Mesodermal cell (in vitro differentiated cells): ENCODE data around the gene ITPR1.

Source experiments
- H3K27ac ChIP-seq: 2 replicates; pipeline ENCODE4 v1.7.0; 2013; ENCODE audit warnings: mild to moderate bottlenecking, low read depth, low read length, moderate library complexity; ENCODE audit not compliant: severe bottlenecking
- H3K36me3 ChIP-seq: 2 replicates; pipeline ENCODE4 v1.7.1; 2013; ENCODE audit warnings: mild to moderate bottlenecking, low read length, moderate library complexity; ENCODE audit not compliant: control insufficient read depth, insufficient read depth
- H3K4me1 ChIP-seq: one replicate; pipeline ENCODE4 v1.7.1; 2013; ENCODE audit warnings: mild to moderate bottlenecking, low read length; ENCODE audit not compliant: insufficient read depth, control insufficient read depth, poor library complexity, severe bottlenecking
- H3K4me3 ChIP-seq: 2 replicates; pipeline ENCODE4 v1.7.0; 2013; ENCODE audit warnings: low read length, control low read depth, mild to moderate bottlenecking; ENCODE audit not compliant: insufficient read depth, poor library complexity, severe bottlenecking; ENCODE audit errors: extremely low read depth
- H3K9me3 ChIP-seq: 2 replicates; pipeline ENCODE4 v1.7.1; 2013; ENCODE audit warnings: mild to moderate bottlenecking, low read length, moderate library complexity; ENCODE audit not compliant: control insufficient read depth
- WGBS, 2 experiments: methylation state at CpG; one replicate each; pipeline ENCODE4 v1.1.5; 2013; ENCODE audit warnings: missing lambda C conversion rate in 2 of 2; ENCODE audit not compliant: insufficient coverage in 2 of 2; 5-methylcytosine and 5-hydroxymethylcytosine counted together

ITPR1 gene

DNA sequence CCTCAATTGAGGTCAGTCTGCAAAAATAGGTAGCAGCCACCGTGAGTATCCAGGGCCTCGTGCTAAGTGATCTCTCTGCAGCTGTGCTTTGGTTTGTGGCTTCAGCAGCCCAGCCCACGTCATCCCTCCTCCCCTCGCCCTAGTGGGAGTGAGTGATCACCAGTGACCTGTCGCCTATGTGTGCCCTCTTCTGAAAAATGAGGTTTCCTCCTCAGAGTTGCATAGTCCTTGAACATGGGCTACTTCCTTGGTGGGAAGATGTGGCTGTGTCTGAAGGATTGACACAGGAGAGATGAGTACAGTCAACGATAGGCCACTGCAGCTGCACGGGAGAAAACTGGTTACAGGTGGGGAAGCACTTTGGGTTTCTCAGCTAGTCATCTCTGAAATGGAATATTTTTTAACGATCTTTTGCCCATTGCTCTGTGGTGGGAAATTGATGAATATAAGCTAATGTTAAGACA is 341.3 kb downstream of the ITPR1 start:
- no peak overlapping the region for H3K27ac ChIP-seq
- WGBS, 2 experiments: 92 to 95% methylated on average over 2 to 8 of the region's 8 CpGs
- H3K4me1 ChIP-seq: peaks cover 27% of the 10 kb centered on the region
- no peaks in the 10 kb centered on the region for H3K36me3 ChIP-seq
- no peaks in the 10 kb centered on the region for H3K9me3 ChIP-seq
- H3K4me3 ChIP-seq: no peak overlapping the region

DNA sequence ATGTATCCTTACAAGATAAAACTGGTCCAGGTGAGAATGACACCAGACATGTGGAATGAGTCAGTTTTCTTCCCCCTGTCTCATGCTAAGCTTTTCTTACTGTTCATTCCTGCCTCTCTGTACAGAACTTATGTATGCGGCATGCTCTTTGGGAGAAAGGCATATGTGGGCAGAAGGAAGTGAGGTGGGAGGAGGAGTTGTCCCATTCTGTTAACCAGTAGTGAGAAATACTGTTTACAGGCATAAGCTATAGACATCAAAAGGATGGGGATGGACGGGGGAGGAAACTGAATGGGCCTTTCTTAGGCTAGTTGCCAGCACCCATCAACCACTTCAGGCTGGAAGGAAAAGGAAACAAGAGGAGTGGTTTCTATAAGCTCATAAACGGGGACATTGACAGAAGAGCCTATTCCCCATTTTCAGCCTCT is 342.5 kb downstream of the ITPR1 start:
- Histone ChIP-seq H3K4me1 (peaks cover 28% of the 10 kb centered on the region), H3K9me3 (no peaks in the 10 kb centered on the region), H3K36me3 (no peaks in the 10 kb centered on the region), H3K4me3 (no peak overlapping the region), H3K27ac (no peak overlapping the region)
- 75 to 100% methylated on average over 1 of the region's 3 CpGs for WGBS, 2 experiments

DNA sequence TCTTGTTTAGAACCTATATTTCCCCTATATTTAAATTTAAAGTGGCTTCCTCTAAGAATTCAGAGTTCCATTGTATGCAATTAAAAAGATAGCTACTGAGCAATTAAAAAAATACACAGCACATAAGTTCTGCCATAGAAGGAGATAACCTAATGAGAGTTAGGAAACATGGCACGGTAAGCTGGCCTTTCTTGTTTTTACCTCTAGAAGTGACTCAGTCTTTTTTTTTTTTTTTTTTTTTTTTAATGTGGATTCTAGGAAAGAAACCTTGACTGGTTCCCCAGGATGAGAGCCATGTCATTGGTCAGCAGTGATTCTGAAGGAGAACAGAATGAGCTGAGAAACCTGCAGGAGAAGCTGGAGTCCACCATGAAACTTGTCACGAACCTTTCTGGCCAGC is 343.4 kb downstream of the ITPR1 start:
- Histone ChIP-seq H3K27ac (no peak overlapping the region), H3K4me1 (peaks cover 30% of the 10 kb centered on the region), H3K4me3 (no peak overlapping the region), H3K9me3 (no peaks in the 10 kb centered on the region), H3K36me3 (no peaks in the 10 kb centered on the region)
- 100% methylated on average over 1 of the region's 2 CpGs; no CpG with 5 or more reads in 1 of the 2 experiments for WGBS, 2 experiments

DNA sequence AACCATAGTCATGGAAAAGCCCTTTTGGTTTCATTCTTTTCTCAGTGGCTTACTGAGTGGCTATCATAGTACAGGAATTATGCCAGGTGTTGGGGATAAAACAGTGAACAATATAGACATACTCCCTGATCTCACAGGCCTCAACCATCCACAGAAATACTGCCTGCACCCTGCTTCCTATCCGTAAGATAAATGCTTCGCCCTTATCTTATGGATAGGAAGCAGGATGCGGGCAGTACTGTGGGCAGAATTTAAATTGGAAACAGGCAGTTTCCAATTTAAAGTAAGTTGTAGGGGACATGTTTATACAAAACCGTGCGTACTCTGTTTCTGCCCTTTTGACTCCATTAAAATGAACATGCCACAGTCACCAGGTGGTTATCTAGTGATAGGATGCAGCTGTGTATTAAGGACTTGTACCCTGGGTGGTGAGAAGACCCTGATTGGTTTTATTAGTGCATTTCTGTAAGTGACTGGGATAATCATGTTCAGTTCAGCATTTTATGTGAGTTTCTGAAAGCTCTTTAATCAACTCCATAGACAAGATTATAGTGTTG is 344.3 kb downstream of the ITPR1 start:
- Histone ChIP-seq H3K27ac (no peak overlapping the region), H3K4me1 (peaks cover 26% of the 10 kb centered on the region), H3K9me3 (no peaks in the 10 kb centered on the region), H3K4me3 (no peak overlapping the region), H3K36me3 (no peaks in the 10 kb centered on the region)
- 92 to 100% methylated on average over 3 to 5 of the region's 5 CpGs for WGBS, 2 experiments

DNA sequence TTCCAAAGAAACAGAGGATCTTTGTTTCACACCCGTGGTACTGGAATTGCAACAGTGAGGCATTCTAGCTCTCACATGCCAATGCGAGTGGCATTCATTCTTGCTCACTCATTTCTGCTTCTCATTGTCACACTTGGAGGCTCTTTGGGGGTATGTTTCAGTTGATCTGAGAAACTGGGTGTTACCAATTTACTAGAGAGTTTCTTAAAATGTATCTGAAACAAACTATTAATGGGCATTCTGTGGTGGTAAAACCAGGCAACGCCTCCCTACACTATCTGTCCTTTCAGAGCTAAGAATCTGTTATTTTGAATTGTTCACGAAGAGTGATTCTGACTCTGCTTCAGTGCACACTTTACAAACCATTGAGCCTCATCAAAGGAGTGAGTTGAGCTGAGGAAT is 345.5 kb downstream of the ITPR1 start:
- H3K4me1 ChIP-seq: peaks cover 24% of the 10 kb centered on the region
- 78 to 95% methylated on average over 1 to 2 of the region's 4 CpGs for WGBS, 2 experiments
- H3K36me3 ChIP-seq: no peaks in the 10 kb centered on the region
- H3K9me3 ChIP-seq: no peaks in the 10 kb centered on the region
- H3K4me3 ChIP-seq: no peak overlapping the region
- H3K27ac ChIP-seq: no peak overlapping the region

DNA sequence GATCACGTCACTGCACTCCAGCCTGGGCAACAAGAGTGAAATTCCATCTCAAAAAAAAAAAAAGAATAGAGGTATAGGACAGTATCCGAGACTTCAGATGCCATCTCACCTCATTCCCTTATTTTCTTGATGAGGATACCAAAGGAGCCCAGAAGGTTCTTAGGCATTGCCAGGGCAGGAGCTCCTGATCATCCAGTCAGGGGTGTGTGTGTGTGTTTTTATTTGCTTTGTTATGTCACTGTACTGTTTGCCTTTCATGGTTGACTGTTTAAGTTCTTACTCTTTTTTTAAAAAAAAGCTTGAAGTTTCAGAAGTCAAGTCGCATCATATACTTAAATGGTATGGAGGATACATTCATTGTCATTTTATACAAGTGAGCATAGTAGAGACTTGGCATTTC is 346.1 kb downstream of the ITPR1 start:
- Histone ChIP-seq H3K27ac (no peak overlapping the region), H3K36me3 (no peaks in the 10 kb centered on the region), H3K4me1 (peaks cover 24% of the 10 kb centered on the region), H3K4me3 (no peak overlapping the region), H3K9me3 (no peaks in the 10 kb centered on the region)
- whole genome bisulfite sequencing, 2 experiments: no CpG with 5 or more reads among the region's 3 CpGs

DNA sequence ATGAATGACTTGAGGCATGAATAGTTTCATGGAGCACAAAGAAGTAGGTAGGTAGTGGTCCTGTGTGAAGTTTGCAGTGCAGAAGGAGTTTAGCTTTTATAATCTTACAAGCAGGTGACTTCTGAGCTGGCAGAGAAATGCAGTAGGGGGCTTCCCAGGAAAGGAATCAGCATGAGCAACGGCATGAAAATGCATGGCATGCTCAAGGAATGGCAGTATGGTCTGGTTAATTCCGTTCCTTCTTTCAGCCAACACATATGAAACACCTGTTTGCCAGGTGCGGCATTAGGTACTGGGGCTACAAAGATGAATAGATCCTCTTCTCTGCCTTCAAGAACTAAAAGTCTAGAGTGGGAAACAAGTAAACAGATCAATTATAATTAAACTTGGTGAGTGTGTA is 348.1 kb downstream of the ITPR1 start:
- 74 to 79% methylated on average over 2 to 3 of the region's 3 CpGs for WGBS, 2 experiments
- H3K27ac ChIP-seq: no peak overlapping the region
- no peaks in the 10 kb centered on the region for H3K36me3 ChIP-seq
- no peak overlapping the region for H3K4me3 ChIP-seq
- peaks cover 18% of the 10 kb centered on the region for H3K4me1 ChIP-seq
- H3K9me3 ChIP-seq: no peaks in the 10 kb centered on the region

DNA sequence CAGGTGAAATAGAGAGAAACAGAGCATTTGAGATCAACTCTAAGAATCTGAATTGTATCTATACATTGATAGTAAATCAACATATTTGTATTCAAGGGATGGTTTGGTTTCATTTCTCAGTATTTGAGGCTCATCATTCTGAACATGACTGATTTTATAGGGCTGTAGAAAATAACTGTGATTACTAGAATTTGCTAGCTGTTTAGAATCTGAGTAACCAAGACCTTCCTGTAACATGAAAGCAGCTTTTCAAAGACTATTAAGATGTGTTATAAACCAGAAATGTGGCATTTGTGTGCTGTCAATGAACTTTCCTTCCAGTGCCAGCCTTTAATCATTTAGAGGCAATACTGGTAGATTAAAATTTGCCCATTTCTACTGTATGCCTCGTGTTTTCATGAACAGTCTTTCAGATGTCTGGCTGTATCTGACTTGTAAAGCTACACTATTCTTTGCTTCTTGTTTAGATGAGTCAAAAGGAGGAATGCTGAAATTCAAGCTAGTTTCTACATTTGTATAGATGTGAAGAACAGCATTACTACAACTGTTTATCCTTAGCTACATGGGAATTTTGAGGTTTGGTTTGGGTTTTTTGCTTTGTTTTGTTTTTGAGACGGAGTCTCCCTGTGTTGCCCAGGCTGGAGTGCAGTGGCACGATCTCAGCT is 348.8 kb downstream of the ITPR1 start:
- Histone ChIP-seq H3K4me1 (peaks cover 18% of the 10 kb centered on the region), H3K27ac (no peak overlapping the region), H3K36me3 (no peaks in the 10 kb centered on the region), H3K9me3 (no peaks in the 10 kb centered on the region), H3K4me3 (no peak overlapping the region)
- 94 to 100% methylated on average over 2 to 3 of the region's 3 CpGs for WGBS, 2 experiments

DNA sequence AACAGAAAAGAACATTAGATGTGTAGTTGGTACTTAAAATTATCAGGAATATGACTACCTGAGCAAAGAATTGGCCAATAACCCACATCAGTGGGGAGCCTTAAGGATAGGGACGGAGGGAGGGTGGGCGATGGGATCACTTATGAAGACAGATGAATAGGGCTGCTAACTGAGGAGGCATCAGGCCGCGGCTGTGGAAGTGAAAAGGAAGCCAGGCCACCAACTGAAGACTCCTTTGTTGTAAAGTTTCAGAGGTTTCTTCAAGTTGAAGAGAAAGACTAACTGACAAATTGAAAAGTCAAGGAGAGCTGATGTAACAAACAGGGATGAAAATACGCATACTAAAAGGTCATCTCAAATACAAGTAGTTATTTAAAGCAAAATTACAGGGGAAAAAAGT is 350.5 kb downstream of the ITPR1 start:
- no peak overlapping the region for H3K27ac ChIP-seq
- peaks cover 30% of the 10 kb centered on the region for H3K4me1 ChIP-seq
- H3K9me3 ChIP-seq: no peaks in the 10 kb centered on the region
- no peak overlapping the region for H3K4me3 ChIP-seq
- 87 to 97% methylated on average over 3 of the region's 5 CpGs for WGBS, 2 experiments
- no peaks in the 10 kb centered on the region for H3K36me3 ChIP-seq

DNA sequence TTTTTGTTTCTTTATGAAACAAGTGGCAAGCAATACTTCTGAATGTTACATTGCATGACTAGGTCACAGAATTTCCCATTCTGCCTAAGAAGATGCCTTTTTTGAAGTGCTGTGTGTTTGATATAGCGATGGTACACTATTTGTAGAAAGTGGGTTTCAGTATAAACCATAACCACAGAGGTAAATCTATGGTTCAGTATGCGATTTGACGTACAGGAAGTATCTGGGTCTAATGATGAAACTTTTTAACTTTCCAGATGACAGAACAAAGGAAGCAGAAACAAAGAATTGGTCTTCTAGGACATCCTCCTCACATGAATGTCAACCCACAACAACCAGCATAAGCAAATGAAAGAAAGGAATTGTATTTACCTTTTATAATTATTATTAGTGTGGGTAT is 352.7 kb downstream of the ITPR1 start:
- Histone ChIP-seq H3K27ac (no peak overlapping the region), H3K4me3 (no peak overlapping the region), H3K4me1 (peaks cover 34% of the 10 kb centered on the region), H3K36me3 (no peaks in the 10 kb centered on the region), H3K9me3 (no peaks in the 10 kb centered on the region)
- 100% methylated on average over 1 of the region's 3 CpGs; no CpG with 5 or more reads in 1 of the 2 experiments for WGBS, 2 experiments

DNA sequence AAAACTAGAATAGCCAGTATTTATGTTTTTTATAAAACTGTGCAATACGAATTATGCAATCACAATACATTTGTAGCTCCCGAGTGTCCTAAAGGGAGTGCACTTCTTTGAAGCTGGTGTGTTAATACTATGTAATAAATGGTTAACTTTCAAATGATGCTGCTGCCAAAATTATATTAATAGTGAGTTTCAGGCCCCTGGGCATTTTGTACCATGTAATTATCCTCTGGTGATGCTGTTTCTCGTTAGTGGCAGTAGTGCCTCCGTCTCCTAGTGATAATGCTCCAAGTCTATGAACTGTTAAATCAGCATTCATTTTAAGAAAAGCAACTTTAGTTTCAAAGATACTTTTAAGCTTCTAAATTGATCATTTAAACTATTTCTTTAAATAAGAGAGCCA is 353.4 kb downstream of the ITPR1 start:
- WGBS, 2 experiments: 100% methylated on average over 1 to 2 of the region's 4 CpGs
- Histone ChIP-seq H3K36me3 (no peaks in the 10 kb centered on the region), H3K27ac (no peak overlapping the region), H3K4me1 (peaks cover 29% of the 10 kb centered on the region), H3K9me3 (no peaks in the 10 kb centered on the region), H3K4me3 (no peak overlapping the region)
